ENCODE measurements around the gene KCNK3. TPM values are rescaled to one million over a fixed set of nuclear protein-coding genes. Genes with fewer than 3 reads are reported as not detected.
A peak's percentile ranks its signal among the peaks of the same experiment; 100 is the strongest.

Gene KCNK3
- total RNA-seq, 4 donors from 2014 or later: 0.76 to 1.6 (median 0.94) TPM

DNA sequence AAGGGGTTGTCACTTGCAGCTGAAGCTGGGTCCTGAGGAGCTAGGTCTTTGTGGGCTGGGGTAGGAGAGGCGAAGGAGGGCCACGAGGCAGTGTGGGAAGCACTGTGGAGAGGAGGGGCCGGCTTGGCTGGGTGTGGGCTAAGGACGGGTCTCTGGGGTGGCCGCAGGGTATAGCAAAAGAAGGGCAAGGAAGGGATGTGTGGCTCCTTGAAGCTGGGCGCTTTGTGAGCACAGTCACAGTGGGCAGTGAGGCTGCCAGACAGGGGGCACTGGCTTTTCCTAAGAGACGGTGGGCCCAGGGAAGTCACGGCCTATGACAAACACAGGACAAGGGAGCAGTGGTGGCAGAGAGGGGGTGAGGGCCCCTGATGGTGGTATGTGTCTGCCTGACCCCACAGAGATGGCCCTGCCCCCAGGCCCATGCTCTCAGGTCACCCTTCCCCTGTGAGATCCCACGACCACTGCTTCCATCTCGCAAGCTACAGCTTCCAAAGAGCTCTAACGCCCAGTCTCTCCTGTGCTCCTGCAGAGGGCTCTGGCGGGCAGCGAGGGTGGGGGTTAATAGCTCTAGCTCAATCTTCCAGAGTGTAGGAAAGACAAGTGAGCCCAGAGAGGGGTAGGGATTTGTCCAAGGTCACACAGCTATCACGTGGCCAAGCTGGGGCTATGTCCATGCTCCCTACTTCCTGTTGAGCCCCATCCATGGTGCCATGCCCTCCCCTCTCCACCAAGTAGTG is 32.4 kb downstream of the KCNK3 start:
- no peaks in the 10 kb centered on the region for H3K27me3 ChIP-seq
- H3K9me3 ChIP-seq: no peaks in the 10 kb centered on the region
- no peak for DNase-seq
- H3K36me3 ChIP-seq: no peaks in the 10 kb centered on the region
- TF ChIP-seq, protein P1, sequence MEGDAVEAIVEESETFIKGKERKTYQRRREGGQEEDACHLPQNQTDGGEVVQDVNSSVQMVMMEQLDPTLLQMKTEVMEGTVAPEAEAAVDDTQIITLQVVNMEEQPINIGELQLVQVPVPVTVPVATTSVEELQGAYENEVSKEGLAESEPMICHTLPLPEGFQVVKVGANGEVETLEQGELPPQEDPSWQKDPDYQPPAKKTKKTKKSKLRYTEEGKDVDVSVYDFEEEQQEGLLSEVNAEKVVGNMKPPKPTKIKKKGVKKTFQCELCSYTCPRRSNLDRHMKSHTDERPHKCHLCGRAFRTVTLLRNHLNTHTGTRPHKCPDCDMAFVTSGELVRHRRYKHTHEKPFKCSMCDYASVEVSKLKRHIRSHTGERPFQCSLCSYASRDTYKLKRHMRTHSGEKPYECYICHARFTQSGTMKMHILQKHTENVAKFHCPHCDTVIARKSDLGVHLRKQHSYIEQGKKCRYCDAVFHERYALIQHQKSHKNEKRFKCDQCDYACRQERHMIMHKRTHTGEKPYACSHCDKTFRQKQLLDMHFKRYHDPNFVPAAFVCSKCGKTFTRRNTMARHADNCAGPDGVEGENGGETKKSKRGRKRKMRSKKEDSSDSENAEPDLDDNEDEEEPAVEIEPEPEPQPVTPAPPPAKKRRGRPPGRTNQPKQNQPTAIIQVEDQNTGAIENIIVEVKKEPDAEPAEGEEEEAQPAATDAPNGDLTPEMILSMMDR (IDR thresholded peaks at IDR 0.05): no peak
- no peak for TF ChIP-seq POLR2A (IDR thresholded peaks at IDR 0.05)
- H3K4me3 ChIP-seq: no peak overlapping the region
- peaks cover 0 to 38% (median 3%) of the 10 kb centered on the region in 4 donors for H3K4me1 ChIP-seq
- H3K27ac ChIP-seq: peak overlapping the region in 3 of 4 donors; percentile 13 to 68 (median 36)

GRCh38 chr2:26725521-26725820 is 32.9 kb downstream of the KCNK3 start:
- TF ChIP-seq, protein P1 (IDR thresholded peaks at IDR 0.05): no peak
- TF ChIP-seq POLR2A (IDR thresholded peaks at IDR 0.05): no peak
- H3K36me3 ChIP-seq: no peaks in the 10 kb centered on the region

GRCh38 chr2:26726228-26726627 is 33.7 kb downstream of the KCNK3 start:
- no peak for DNase-seq
- Histone ChIP-seq H3K27ac (no peak overlapping the region), H3K36me3 (no peaks in the 10 kb centered on the region), H3K4me1 (peaks cover 0 to 26% (median 1%) of the 10 kb centered on the region in 4 donors), H3K4me3 (no peak overlapping the region), H3K27me3 (no peaks in the 10 kb centered on the region), H3K9me3 (no peaks in the 10 kb centered on the region)
- no peak for TF ChIP-seq POLR2A (IDR thresholded peaks at IDR 0.05)
- TF ChIP-seq, protein P1 (IDR thresholded peaks at IDR 0.05): no peak

More at GRCh38 chr2:26725521-26725820, 32.9 kb downstream of the KCNK3 start:
- Histone ChIP-seq H3K4me1 (peaks cover 0 to 33% (median 3%) of the 10 kb centered on the region in 4 donors), H3K9me3 (no peaks in the 10 kb centered on the region), H3K4me3 (no peak overlapping the region), H3K27ac (no peak overlapping the region), H3K27me3 (no peaks in the 10 kb centered on the region)
- DNase-seq: no peak

DNA sequence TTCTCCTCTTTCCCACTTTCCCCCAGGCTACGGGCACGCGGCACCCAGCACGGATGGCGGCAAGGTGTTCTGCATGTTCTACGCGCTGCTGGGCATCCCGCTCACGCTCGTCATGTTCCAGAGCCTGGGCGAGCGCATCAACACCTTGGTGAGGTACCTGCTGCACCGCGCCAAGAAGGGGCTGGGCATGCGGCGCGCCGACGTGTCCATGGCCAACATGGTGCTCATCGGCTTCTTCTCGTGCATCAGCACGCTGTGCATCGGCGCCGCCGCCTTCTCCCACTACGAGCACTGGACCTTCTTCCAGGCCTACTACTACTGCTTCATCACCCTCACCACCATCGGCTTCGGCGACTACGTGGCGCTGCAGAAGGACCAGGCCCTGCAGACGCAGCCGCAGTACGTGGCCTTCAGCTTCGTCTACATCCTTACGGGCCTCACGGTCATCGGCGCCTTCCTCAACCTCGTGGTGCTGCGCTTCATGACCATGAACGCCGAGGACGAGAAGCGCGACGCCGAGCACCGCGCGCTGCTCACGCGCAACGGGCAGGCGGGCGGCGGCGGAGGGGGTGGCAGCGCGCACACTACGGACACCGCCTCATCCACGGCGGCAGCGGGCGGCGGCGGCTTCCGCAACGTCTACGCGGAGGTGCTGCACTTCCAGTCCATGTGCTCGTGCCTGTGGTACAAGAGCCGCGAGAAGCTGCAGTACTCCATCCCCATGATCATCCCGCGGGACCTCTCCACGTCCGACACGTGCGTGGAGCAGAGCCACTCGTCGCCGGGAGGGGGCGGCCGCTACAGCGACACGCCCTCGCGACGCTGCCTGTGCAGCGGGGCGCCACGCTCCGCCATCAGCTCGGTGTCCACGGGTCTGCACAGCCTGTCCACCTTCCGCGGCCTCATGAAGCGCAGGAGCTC is 35.4 kb downstream of the KCNK3 start:
- Histone ChIP-seq H3K4me1 (peaks cover 0 to 19% (median 0%) of the 10 kb centered on the region in 4 donors), H3K9me3 (no peaks in the 10 kb centered on the region), H3K27ac (no peak overlapping the region), H3K4me3 (no peak overlapping the region), H3K36me3 (no peaks in the 10 kb centered on the region), H3K27me3 (no peaks in the 10 kb centered on the region)
- no peak for DNase-seq
- TF ChIP-seq POLR2A (IDR thresholded peaks at IDR 0.05): no peak
- TF ChIP-seq, protein P1 (IDR thresholded peaks at IDR 0.05): peak in 4 of 6 experiments; percentile 13 to 26 (median 16)

GRCh38 chr2:26729311-26729710 is 36.8 kb downstream of the KCNK3 start:
- H3K27me3 ChIP-seq: no peaks in the 10 kb centered on the region

More at GRCh38 chr2:26729311-26729710, 36.8 kb downstream of the KCNK3 start:
- H3K4me1 ChIP-seq: peaks cover 0 to 12% (median 0%) of the 10 kb centered on the region in 4 donors
- H3K27ac ChIP-seq: no peak overlapping the region
- DNase-seq: no peak
- H3K9me3 ChIP-seq: no peaks in the 10 kb centered on the region
- no peak overlapping the region for H3K4me3 ChIP-seq
- no peak for TF ChIP-seq POLR2A (IDR thresholded peaks at IDR 0.05)
- TF ChIP-seq, protein P1 (IDR thresholded peaks at IDR 0.05): no peak
- no peaks in the 10 kb centered on the region for H3K36me3 ChIP-seq
